Central memory CD8-positive, alpha-beta T cell (primary cell): ENCODE data around the gene RAB31.

Source experiments
- ATAC-seq: fragments of 150-1000 bp; cut with Tn5 transposase; replicated peaks from 2 replicates; pipeline ENCODE4 v1.10.0; 2022; ENCODE audit warnings: mild to moderate bottlenecking, moderate FRiP score, moderate number of reproducible peaks; ENCODE audit not compliant: poor library complexity, severe bottlenecking; ENCODE audit errors: extremely low read depth
- DNase-seq, 2 donors: peaks; one replicate each; pipeline ENCODE4 v3.0.0; 2021; ENCODE audit warnings: low spot score in 2 of 2
- H3K27ac Mint-ChIP-seq: one replicate; pipeline ENCODE4 v1.8.0; 2022; ENCODE audit warnings: low read depth, mild to moderate bottlenecking, moderate library complexity, mixed read lengths
- H3K27me3 Mint-ChIP-seq: one replicate; pipeline ENCODE4 v1.8.0; 2022; ENCODE audit warnings: mixed read lengths
- H3K36me3 Mint-ChIP-seq: one replicate; pipeline ENCODE4 v1.8.0; 2022; ENCODE audit warnings: mild to moderate bottlenecking, moderate library complexity, mixed read lengths; ENCODE audit not compliant: insufficient read depth
- H3K4me1 Mint-ChIP-seq: one replicate; pipeline ENCODE4 v1.8.0; 2022; ENCODE audit warnings: mixed read lengths
- H3K4me3 Mint-ChIP-seq: one replicate; pipeline ENCODE4 v1.8.0; 2022; ENCODE audit warnings: mild to moderate bottlenecking, moderate library complexity, mixed read lengths
- H3K9me3 Mint-ChIP-seq: one replicate; pipeline ENCODE4 v1.8.0; 2022; ENCODE audit warnings: mixed read lengths

Gene RAB31

GRCh38 chr18:9820127-9820526 is 112.0 kb downstream of the RAB31 start:
- Mint-ChIP-seq H3K4me3 (no peak overlapping the region), H3K4me1 (no peaks in the 10 kb centered on the region), H3K27ac (no peak overlapping the region), H3K27me3 (peaks cover 31% of the 10 kb centered on the region), H3K9me3 (peaks cover 14% of the 10 kb centered on the region), H3K36me3 (peaks cover 2% of the 10 kb centered on the region)
- DNase-seq (no peak), ATAC-seq (no peak)

- H3K36me3 Mint-ChIP-seq, result peaks cover 2% of the 10 kb centered on the region
- no peak overlapping the region for H3K4me3 Mint-ChIP-seq
- H3K4me1 Mint-ChIP-seq, result no peaks in the 10 kb centered on the region
- no peak for ATAC-seq
- DNase-seq, result no peak
- peaks cover 31% of the 10 kb centered on the region for H3K27me3 Mint-ChIP-seq
- H3K9me3 Mint-ChIP-seq, result peaks cover 14% of the 10 kb centered on the region
- no peak overlapping the region for H3K27ac Mint-ChIP-seq
Observed at GRCh38 chr18:9820719-9821118, 112.6 kb downstream of the RAB31 start.

DNA sequence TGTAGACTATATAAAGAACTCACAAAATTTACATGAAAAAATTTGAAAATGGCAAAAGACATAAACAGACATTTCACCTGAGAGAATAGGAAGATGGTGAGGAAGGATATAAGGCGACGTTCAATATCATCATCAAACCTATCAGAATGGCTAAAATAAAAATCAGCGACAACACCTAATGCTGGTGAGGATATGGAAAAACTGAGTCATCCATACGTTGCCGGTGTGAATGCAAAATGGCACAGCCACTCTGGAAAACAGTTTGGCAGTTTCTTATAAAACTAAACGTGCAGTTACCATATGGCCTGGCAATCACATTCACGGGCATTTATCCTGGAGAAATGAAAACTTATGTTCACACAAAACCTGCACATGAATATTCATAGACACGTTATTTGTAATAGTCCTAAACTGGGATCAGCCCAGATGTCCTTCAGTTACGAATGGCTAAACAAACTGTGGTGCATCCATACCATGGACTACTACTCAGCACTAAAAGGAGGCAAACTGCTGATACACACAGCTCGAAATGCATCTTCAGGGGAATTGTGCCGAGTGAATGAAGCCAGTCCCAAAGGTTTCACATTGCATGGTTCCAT is 114.6 kb downstream of the RAB31 start:
- no peaks in the 10 kb centered on the region for H3K4me1 Mint-ChIP-seq
- DNase-seq (no peak), ATAC-seq (no peak)
- no peak overlapping the region for H3K4me3 Mint-ChIP-seq
- peaks cover 25% of the 10 kb centered on the region for H3K27me3 Mint-ChIP-seq
- peaks cover under 1% of the 10 kb centered on the region for H3K36me3 Mint-ChIP-seq
- H3K9me3 Mint-ChIP-seq, result peaks cover 14% of the 10 kb centered on the region
- H3K27ac Mint-ChIP-seq, result no peak overlapping the region

DNA sequence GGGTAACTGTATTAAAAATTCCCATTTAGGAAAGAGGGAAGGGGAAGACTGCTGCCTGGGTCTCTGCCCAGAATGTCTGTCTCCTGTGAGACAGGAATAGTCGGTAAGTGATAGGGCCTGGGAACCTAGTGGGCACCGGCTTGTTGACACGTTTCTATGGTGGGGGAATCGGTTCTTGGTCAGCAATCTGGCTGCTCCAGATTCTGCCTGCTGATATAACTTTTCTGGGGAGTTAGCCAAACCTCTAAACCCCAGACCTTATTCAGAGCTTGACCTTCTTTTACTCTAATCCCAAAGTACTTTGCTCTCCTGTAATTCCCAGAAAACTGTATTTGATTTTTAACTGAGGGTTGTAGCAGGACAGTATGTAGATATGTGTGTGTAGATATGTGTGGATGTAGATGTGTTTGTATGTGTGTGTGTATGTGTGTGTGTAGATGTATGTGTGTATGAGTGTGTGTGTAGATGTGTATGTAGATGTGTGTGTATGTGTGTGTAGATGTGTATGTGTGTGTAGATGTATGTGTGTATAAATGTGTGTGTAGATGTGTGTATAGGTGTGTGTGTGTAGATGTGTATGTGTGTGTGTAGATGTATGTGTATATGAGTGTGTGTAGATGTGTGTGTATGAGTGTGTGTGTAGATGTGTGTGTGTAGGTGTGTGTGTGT is 115.8 kb downstream of the RAB31 start:
- H3K9me3 Mint-ChIP-seq, result peaks cover 6% of the 10 kb centered on the region
- H3K27ac Mint-ChIP-seq, result no peak overlapping the region
- H3K27me3 Mint-ChIP-seq, result peaks cover 18% of the 10 kb centered on the region
- no peak for ATAC-seq
- H3K4me3 Mint-ChIP-seq, result no peak overlapping the region
- no peak for DNase-seq
- no peaks in the 10 kb centered on the region for H3K4me1 Mint-ChIP-seq
- H3K36me3 Mint-ChIP-seq, result no peaks in the 10 kb centered on the region

- no peak overlapping the region for H3K4me3 Mint-ChIP-seq
Observed at GRCh38 chr18:9824474-9824832, 116.4 kb downstream of the RAB31 start.

DNA sequence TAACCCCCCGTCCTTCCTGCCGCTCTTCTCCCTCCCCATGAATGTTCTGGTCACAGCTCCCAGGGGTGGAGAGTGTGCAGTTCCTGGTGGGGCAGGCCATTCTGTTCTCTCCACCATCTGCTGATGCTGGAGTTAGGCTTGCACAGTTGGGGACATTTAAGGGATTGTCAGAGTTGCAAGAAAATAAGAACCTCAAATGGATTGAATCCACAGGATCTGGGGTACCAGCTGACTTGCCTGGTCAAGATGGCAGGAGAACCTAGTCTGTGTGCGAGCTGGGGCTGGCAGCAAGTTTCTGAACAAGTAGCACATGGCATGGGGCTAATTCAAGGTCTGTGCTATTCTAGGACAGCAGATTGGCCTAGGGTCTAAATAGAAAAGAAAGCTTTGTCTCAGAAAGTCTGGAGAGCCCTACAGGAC is 116.9 kb downstream of the RAB31 start:
- Mint-ChIP-seq H3K27ac (no peak overlapping the region), H3K4me1 (no peaks in the 10 kb centered on the region), H3K9me3 (no peaks in the 10 kb centered on the region), H3K27me3 (peaks cover 10% of the 10 kb centered on the region), H3K4me3 (no peak overlapping the region), H3K36me3 (no peaks in the 10 kb centered on the region)
- ATAC-seq, result no peak
- no peak for DNase-seq

More at GRCh38 chr18:9824474-9824832, 116.4 kb downstream of the RAB31 start:
- ATAC-seq (no peak), DNase-seq (no peak)
- no peaks in the 10 kb centered on the region for H3K36me3 Mint-ChIP-seq
- no peaks in the 10 kb centered on the region for H3K4me1 Mint-ChIP-seq
- no peak overlapping the region for H3K27ac Mint-ChIP-seq
- peaks cover 13% of the 10 kb centered on the region for H3K27me3 Mint-ChIP-seq
- H3K9me3 Mint-ChIP-seq, result peaks cover 1% of the 10 kb centered on the region

- H3K9me3 Mint-ChIP-seq, result no peaks in the 10 kb centered on the region
- no peaks in the 10 kb centered on the region for H3K36me3 Mint-ChIP-seq
- no peak overlapping the region for H3K27ac Mint-ChIP-seq
- no peaks in the 10 kb centered on the region for H3K4me1 Mint-ChIP-seq
- H3K27me3 Mint-ChIP-seq, result peaks cover 12% of the 10 kb centered on the region
- ATAC-seq (no peak), DNase-seq (no peak)
- no peak overlapping the region for H3K4me3 Mint-ChIP-seq
Observed at GRCh38 chr18:9825571-9826073, 117.5 kb downstream of the RAB31 start.

- DNase-seq, result no peak
- Mint-ChIP-seq H3K36me3 (no peaks in the 10 kb centered on the region), H3K9me3 (no peaks in the 10 kb centered on the region), H3K4me1 (no peaks in the 10 kb centered on the region), H3K4me3 (no peak overlapping the region), H3K27ac (no peak overlapping the region), H3K27me3 (peaks cover 18% of the 10 kb centered on the region)
- ATAC-seq, result no peak
Observed at GRCh38 chr18:9826685-9827084, 118.6 kb downstream of the RAB31 start.

GRCh38 chr18:9827211-9827792 is 119.2 kb downstream of the RAB31 start:
- no peak for ATAC-seq
- no peak overlapping the region for H3K27ac Mint-ChIP-seq
- H3K27me3 Mint-ChIP-seq, result peaks cover 23% of the 10 kb centered on the region

GRCh38 chr18:9827793-9828505 is 119.8 kb downstream of the RAB31 start:
- Mint-ChIP-seq H3K27ac (no peak overlapping the region), H3K27me3 (peaks cover 27% of the 10 kb centered on the region), H3K4me3 (no peak overlapping the region), H3K36me3 (no peaks in the 10 kb centered on the region), H3K4me1 (no peaks in the 10 kb centered on the region), H3K9me3 (no peaks in the 10 kb centered on the region)
- ATAC-seq, result no peak
- DNase-seq, result no peak

More at GRCh38 chr18:9827211-9827792, 119.2 kb downstream of the RAB31 start:
- no peaks in the 10 kb centered on the region for H3K4me1 Mint-ChIP-seq
- no peak overlapping the region for H3K4me3 Mint-ChIP-seq
- DNase-seq, result no peak
- no peaks in the 10 kb centered on the region for H3K36me3 Mint-ChIP-seq
- no peaks in the 10 kb centered on the region for H3K9me3 Mint-ChIP-seq

GRCh38 chr18:9828506-9829396 is 120.7 kb downstream of the RAB31 start:
- H3K27me3 Mint-ChIP-seq, result peaks cover 27% of the 10 kb centered on the region
- no peaks in the 10 kb centered on the region for H3K4me1 Mint-ChIP-seq
- DNase-seq (no peak), ATAC-seq (no peak)
- H3K36me3 Mint-ChIP-seq, result no peaks in the 10 kb centered on the region
- H3K27ac Mint-ChIP-seq, result no peak overlapping the region
- no peaks in the 10 kb centered on the region for H3K9me3 Mint-ChIP-seq
- H3K4me3 Mint-ChIP-seq, result no peak overlapping the region

DNA sequence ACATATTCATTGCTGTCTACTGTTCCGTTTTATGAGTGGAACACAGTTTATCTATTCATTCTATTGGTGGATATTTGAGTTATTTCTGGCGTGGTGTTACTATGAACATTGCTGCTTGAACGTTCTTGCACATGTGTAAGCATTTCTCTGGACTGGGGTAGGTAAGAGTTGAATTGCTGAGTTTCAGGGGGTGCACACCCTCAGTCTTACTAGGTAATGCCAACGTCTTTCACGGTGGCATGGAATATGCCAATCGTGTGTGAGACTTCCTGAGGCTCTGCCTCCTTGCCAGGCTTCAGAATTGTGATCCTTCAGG is 121.3 kb downstream of the RAB31 start:
- Mint-ChIP-seq H3K4me1 (no peaks in the 10 kb centered on the region), H3K4me3 (no peak overlapping the region), H3K27ac (no peak overlapping the region), H3K36me3 (no peaks in the 10 kb centered on the region), H3K9me3 (no peaks in the 10 kb centered on the region), H3K27me3 (peaks cover 27% of the 10 kb centered on the region)
- DNase-seq, result no peak
- ATAC-seq, result no peak
